T-helper 9 cell (primary cell): Measurements from ENCODE around the gene SLCO2B1.

ENCODE experiments used
- DNase-seq: peaks from one replicate; pipeline ENCODE4 v3.0.0-alpha.2; 2020

The SLCO2B1 gene

DNA sequence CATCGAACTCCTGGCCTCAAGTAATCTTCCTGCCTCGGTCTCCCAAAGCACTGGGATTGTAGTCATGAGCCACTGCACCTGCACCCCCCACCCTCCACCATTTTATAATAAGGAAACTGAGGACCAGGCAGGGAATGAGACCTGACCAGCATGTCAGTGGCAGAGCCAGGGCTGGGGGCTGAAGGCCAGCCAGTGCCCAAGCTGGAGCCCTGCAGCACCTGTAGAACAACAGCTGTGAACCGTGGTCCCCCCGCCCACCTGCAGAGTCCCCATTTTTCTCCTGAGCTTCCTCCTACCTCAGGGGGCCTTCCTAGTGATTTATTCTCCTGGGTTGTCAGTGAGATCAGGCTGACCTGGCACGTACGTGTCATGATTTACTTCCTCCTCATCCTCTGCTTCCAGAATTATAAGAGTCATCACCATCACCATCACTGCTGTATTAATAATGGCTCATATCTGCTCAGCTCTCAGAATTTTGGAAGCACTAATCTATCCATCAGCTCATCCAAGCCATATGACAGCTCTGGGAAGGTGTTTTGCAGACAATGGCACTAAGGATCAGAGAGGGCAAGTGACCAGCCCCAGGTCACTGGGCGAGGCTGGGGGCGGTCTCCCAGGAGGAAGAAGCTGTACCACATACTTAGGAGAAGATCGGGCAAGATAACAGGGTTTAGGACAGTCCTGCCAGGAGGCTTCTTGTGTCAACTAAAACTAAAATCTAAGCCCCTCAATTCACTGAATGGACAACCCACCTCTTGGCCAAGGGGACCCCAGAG is 5.5 kb upstream of the SLCO2B1 start:
- DNase-seq: no peak

DNA sequence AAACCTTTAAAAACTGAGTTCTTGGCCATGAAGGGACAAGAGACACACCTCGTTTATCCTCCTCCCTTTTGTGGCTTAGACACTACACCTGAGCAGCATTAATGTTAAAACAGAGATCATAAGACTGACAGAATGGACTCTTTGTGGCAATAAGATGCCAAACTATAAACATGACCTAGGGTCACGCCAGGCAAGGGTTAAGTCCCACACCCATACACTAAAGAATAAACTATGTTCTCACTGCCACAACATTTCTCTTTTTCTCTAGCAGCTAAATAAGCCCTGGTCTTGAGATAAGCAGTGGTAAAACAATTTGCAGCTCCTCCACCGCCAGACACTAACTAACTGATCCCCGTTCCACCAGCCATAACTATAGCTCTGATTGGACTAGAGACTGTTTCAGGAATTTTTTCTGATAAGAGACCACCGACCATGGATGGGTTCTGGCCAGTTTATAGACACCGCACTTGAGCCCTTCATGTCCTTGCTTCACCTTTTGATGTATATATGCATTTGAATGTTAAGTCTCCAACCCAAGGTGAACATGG is 4.9 kb upstream of the SLCO2B1 start:
- DNase-seq: no peak

DNA sequence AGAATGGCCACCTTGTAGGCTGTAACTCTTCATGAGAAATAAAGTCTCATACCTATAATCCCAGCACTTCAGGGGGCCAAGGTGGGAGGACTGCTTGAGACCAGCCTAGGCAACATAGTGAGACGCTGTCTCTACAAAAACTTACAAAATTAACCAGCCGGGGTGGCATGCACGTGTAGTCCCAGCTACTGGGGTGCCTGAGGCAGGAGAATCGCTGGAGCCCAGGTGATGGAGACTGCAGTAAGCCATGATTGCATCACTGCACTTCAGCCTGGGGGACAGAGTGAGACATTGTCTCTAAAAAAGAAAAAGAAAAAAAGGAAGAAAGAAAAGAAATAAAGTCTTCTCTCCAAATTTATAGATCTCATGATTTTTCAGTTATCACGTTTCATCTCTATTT is 4.2 kb upstream of the SLCO2B1 start:
- no peak for DNase-seq

DNA sequence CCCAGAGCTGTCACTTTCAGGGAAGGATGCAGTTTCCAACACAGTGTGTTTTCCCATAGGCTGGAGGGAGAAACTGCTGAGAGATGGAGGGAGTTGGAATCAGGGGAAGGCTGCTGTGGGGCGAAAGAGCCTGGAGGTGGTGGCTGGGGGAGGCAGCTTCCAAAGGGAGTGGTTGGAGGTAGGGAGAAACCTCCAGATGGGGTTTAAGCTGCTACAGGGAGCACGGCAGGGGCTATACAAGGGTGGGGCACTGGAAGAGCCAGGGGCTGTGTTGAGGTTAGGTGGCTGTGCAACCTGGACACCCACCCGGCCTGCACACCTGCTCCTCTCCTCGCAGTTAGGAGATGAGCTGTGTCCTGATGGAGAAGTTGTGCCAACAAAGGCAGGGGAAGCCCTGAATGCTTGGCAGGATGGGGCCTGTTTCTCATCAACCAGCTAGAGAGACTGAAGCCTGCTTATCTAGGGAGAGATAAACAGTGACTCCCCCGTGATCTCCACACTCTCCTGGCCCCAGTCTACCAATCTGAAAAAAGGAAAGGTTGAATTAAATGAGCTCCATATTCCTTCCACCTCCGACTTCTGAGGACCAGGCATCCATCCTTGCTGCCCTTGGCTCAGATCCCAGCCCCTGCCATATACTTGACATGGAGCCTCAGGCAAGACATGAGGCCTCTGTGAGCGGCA is 3.6 kb upstream of the SLCO2B1 start:
- no peak for DNase-seq

DNA sequence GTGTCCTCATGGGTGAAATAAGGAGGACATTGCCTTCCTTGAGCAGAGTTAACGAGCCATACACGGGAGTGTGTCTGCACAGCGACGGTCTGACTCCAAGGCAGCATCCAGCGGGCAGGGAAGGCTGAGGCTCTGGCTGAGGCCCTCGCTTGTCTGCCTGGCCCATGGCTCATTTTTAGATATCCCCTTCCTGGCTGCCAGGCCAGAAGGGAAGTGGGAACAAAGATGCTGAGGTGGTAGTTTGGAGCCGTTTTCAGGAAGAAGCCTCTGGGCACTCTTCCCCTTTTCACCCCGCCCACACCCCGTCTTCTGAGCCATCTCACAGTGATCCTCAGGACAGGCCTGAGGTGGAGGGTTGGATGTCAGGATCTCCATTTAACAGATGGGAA is 3.0 kb upstream of the SLCO2B1 start:
- no peak for DNase-seq

DNA sequence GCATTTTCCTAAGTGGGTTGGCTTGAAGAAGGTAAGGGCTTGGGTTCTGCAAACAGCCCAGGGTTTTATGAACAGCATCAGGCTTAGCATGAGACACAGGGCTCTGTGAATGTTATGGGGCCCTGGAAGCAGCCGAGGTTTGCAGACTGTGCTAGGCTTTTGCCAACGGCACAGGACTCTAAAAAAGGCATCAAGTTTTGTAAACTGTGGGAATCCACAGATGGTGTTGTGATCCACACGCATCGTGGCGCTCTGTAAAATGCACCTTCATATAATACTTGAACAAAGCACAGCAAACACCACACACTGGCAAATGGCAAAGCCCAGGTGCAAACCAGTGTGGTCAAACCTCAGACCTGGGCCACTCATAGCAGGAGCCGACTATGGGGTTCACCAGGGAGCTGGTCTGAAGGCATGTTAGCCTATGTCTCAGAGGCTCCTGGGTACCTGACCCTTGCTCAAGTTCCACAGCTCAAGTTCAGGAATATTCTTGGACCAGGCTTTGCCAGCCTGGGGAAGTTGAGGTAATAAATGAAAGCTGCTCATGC is 2.4 kb upstream of the SLCO2B1 start:
- DNase-seq: no peak

DNA sequence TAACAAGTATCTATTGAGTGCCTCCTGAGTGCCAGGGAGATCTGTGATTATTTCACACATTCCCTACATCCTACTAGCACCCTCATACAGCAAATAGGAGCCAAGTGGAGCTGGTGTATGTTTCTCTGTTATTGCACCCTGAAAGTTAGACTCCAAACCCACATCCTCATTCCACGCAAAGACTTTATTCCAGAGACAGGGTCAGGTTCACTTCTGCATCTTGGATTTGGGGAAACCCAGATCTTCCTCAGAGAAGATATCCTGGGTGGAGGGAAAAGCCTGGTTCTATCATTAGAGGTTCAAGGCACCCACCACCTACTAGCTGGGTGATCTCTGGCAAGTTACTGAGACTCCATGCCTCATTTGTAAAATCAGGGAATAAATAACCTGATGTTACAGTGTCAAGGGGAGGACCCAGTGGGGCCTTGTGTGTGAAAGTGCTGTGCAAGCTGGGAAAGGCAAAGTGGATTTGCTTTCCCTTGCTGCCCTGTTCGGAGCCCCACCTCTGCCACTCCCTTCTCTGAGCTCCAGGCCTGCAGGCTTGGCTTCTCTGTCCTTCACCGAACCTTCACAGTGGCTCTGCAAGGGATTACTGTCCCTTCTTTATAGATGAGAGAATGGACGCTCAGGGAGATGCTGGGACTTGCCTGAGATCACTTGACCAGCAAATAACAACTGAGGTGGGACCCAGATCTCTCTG is 991 bp upstream of the SLCO2B1 start:
- DNase-seq: no peak

DNA sequence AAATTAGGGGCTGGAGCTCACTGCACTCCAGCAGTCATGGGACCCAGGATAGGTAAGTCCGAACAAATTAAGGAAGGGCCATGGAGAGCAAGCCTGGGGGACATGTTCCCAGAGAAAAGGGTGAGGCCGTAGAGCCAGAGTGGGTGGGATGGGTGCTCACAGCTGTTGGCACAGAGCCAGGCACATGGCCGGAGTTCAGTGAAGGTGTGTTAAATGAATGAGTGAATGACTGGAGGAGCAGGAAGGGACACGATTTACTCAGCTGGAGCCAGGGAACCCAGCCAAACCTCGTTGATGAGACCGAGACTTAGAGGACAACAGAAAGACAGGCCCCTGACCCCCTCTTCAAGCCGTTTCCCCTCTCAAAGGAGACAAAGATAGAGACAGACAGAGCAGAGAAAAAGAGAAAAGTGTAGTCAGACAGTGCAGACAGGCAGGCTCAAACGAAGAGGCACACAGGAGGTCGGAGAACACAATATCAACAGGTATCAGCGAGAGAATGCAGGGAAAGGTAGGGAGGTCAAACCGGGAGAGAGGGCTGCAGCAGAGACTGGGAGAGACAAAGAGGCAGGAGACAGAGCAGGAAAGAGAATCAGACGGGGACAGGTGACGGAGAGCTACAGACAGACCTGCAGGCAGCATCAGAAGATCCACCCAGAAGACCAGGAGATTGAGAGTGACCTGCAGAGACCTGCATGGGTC is 590 bp downstream of the SLCO2B1 start:
- no peak for DNase-seq

DNA sequence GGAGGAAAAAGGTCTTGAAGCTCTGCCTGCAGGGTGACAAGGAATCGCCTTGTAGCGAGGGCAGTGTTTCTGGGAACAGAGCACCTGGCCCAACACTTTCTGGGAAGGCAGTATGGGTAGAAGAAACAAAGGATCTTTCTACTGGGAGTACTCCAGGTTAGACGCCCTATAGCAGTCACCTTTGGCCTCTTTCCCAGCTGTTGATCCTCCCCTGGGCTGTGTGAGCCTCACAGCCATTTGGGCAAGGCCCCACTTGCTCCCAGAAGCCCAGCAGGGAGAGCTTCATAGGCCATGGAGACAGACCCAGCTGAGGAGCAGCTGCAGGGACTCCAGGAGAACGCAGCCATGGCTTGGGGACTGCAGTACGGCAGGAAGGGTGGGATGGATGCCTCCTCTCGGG is 1.2 kb downstream of the SLCO2B1 start:
- DNase-seq: no peak

DNA sequence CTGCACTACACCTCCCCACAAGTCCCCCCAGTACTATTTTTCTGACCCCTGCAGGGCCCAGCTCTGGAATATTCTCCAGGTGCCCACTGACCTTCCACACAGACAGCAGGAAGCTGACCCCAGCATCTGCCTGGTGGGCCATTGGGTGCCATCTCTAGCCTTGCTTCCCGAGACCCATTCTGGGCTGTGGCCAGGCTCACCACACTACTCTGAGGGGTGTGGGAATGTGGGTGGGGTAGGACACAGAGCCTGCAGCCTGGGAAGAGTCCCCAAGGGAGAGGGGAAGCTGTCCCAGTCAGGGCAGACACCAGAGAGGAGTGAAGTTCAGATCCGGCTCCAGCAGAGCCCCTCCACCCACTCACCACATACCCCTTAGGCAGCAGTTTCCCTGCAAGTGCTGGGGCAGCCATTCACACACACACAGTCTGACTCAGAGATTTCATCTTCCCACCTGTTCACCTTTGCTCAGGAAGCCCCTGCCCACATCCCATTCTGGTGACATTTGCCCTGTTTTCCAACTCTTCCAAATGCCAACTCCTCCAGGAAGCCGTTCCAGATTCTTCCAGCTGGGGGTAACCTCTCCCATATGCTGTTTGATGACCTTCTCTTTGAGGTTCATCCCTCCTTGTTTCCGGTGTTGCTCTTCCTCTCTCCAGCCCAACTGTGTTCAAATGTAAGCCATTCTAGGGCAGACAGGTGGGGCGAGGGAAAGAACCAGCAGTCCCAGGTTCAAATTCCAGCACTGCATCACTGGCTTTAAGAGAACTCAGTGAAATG is 1.9 kb downstream of the SLCO2B1 start:
- no peak for DNase-seq

DNA sequence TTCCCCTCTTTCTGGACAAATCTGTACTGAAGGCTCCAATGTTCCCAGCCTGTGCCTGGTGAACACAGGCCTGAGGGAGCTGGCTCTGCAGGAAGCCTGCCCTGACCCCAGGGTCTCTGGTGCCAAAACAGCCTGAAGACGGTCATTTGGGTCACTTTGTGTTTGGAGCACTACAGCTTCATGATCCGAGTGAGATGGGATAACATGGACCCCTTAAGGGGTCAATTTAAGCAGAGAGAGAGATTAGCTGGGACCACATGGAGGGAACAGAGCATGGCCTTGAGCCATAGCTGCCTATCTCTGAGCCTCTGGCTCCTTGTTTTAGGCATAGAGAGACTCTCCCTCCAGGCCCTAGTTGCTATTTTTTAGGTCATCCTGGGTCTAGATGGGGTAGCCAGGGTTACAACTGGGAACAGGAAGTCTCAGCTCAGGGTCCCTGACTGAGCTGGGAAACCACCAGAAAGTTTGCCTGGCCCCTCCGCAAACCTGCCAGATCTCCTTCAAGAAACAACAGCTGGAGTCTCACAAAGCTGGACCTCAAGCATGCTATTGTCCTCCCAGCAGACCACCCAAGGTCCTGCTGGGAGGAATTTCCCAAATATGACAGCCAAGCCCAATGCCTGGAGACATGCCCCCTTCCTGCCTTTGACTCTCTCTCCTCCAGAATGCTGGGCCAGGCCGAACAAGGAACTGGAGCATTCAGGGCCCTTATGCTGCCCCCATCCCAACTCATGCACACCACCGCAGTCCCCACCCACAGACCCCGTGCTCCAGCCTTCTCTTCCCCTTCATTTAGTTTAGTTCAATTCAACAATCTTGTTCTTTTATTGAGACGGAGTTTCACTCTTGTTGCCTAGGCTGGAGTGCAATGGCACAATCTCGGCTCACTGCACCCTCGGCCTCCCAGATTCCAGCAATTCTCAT is 4.0 kb downstream of the SLCO2B1 start:
- DNase-seq: no peak

DNA sequence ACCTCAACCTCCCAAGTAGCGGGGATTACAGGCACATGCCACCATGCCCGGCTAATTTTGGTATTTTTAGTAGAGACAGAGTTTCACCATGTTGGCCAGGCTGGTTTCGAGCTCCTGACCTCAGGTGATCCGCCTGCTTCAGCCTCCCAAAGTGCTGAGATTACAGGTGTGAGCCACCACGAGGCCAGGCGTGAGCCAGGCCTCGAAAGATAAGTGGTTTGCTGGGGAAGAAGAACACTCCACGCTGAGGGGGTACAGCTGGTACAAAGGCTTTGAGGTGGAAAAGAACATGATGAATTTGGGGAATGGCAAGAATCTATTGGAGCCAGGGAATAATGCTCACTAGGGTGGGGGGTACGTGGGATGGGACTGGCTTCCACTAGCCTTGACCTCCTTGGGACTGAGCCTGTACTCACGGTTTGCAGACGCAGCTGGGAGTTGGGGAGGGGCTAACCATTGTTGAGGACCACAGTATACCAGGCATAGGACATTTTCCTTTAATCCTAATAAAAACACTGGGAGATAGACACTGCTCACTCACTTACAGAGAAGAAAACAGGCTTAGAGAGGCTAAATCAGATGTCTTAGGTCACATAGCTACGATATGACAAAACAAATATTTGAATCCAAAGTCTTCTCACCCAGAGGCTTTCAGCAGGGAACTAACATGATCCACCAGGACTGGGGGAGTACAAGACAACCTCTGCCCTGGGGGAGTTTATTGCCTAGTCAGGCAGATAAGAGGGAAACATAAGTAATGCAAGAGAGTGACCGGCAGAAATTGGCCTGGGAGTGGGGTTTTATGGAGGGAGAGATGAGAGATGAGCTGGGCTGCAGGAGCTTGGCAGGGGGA is 4.9 kb downstream of the SLCO2B1 start:
- no peak for DNase-seq

DNA sequence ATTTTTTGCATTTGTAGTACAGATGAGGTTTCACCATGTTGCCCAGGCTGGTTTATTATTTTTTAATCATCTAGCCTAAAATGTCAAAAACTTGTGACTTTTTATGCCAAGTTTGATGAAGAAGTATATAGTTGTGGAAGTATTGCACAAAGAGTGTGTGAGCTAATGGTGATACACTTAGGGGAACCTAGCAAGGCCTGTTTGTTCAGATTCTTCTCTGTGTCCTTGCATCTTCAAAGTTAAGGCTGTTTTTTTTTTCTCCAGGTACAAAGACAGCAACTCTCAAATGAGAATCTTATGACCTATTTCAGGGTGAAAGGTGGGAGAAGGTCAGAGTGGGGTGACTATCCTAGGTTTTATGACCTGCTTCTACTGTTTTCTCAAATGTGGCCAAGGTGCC is 7.3 kb downstream of the SLCO2B1 start:
- no peak for DNase-seq

DNA sequence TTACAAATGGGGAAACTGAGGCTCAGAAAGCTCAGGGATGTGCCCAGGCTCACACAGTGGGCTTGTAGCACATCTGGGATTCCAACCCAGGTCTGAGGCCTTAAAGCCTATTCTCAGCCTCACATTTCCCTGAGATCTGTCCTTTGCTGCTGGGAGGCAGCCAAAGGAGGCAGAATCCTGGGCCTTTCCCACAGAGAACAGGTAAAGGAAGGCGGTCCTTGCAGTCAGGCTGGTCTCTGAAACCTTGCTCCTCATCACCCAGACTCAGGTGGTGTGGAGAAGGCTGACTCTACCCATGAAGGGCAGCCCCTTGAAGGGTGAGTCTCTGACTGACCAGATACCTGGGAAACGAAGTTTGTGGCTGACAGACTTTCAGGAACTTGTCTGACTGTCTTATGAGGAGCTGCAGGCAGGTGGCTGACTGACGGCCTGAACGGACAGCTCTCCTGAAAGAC is 7.8 kb downstream of the SLCO2B1 start:
- DNase-seq: no peak

DNA sequence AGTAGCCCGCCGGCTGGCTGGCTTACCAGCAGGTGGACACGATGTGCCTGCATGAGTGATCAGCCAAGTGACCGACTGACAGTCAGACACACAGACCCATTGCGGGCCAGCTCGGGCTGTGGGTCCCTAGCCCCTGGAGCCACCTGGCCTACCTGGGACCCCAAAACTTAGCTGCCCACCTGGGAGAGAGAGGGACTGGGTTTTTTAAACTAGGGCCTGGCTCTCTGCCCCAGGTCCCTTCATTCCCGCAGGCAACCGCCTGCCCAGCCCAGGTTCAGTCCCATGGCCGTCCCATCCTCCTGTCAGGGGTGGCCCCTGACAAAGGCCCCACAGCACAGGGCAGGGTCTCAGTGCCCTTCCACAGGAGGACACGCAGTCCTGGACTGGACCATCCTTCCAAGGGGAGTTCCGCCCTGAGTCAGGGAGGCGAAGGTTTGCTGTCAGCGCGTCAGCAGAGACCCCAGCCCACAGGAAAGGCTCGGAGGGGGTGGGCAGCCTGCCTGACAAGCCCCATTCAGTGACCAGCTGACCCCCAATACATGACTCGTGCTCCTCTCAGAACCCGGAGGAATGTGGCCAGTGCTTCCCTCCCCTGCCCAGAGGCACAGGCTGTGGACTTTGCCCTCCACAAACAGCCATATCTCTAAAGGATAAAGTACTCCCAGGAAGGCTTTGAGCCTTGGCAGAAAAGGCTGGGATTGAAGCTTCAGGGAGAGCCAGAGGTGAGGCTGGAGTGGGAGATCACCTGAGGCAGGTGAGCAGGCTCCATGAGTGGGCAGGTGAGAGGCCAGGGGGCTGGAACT is 8.4 kb downstream of the SLCO2B1 start:
- no peak for DNase-seq

DNA sequence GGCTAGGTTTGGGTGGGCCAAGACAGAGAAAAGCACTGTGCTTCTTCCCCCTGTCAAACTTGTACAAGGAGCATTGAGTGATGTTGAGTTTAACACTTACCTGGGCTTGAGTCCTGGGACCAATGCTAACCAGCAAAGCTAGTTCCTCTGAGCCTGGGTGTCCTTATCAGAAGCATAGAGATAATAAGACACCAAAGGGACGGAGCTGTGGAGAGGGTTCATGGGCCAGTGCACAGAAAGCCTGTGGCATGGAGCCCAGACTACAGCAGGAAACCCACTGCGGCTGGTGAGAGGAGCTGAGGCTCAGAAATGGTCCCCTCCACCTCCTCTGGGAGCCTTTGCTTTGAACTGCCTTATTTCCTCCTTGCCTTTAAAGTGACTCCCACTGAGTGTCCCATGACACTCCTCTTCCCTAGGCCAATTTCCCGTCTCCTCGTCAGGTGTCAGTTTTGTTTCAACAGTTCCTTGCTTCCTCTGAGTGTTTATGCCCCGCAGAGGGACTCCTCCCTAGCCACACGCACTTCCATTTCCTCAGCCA is 9.4 kb downstream of the SLCO2B1 start:
- DNase-seq: no peak

DNA sequence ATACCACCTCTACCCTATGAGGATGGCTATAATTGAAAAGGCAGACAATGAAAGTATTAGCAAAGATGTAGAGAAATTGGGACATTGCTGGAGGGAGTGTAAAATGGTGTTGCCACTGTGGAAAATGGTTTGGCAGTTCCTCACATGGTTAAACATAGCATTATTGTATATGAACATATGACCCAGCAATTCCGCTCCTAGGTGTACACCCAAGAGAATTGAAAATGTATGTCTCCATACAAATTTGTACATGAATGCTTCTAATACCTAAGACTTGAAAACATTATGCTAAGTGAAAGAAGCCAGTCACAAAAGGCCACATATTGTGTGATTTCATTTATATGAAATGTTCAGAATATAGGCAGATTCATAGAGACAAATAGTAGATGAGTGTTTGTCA is 10.0 kb downstream of the SLCO2B1 start:
- no peak for DNase-seq

DNA sequence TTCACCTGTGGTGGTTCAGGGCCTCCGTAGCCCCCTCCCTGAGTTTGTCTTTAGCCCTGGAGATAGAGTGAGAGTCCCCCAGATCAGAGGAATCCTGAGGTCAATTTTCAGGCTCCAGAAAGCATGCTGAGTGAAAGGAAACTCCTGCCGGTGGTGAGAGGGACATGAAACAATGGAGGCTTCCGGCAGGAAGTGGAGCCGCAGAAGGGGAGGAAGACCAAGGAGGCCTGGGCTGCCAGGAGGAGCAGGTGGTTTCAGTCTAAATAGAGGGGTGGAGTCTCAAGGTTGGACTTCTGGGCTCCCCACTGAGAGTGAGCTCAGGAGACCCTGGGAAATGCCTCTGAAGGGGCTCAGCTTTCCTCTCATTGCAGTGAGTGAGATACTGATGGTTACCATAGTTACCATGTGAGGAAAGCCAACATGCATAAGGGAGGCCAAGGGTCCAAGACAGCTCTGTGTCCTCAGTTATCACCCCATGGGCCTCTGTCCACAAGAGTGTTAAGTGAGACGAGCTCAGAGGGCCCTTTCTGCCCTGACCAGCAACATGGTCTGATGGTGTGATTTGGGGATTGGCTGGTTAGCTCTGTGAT is 10.7 kb downstream of the SLCO2B1 start:
- DNase-seq: no peak
